Lower leg skin (tissue), 3 donors: Measurements from ENCODE around the gene CEACAM19.

Experiments
- CTCF ChIP-seq, 3 donors: fragments of 450-650 bp; IDR thresholded peaks; one replicate each; pipeline ENCODE4 v1.5.1; 2016; ENCODE audit warnings: antibody characterized with exemption in 3 of 3, mild to moderate bottlenecking in 3 of 3, moderate library complexity in 2 of 3
- POLR2A ChIP-seq, 2 donors: fragments of 450-650 bp; IDR thresholded peaks; one replicate each; pipeline ENCODE4 v1.6.1; 2016 to 2017; ENCODE audit warnings: antibody characterized with exemption in 2 of 2, mild to moderate bottlenecking in 1 of 2, moderate library complexity in 1 of 2

- TF ChIP-seq CTCF (IDR thresholded peaks at IDR 0.05) (no peak), POLR2A (IDR thresholded peaks at IDR 0.05) (no peak)
Measured at GRCh38 chr19:44685877-44686276, 14.6 kb downstream of the CEACAM19 start.
